IMR-90 (cell line): ENCODE measurements around the gene CADM1. TPM values are rescaled to one million over a fixed set of nuclear protein-coding genes. Genes with fewer than 3 reads are reported as not detected.

Experiments used
- ATAC-seq: fragments of 200-7000 bp; cut with Tn5 transposase; 2 replicates; pipeline ENCODE4 v1.9.1; 2020; ENCODE audit warnings: low read depth, mild to moderate bottlenecking, moderate library complexity
- BruUV-seq: library from RNA; stranded (reverse); fragments of 400-500 nt; replicated peaks from 2 replicates; lab custom pipeline; 2021; lab: Mats Ljungman, UMichigan
- CTCF ChIA-PET: fragments of 300-600 bp; formaldehyde crosslinking; extraction: SDS; loops from one replicate; lab custom pipeline; 2021; ENCODE audit warnings: antibody characterized with exemption; lab: Yijun Ruan, JAX
- POLR2A ChIA-PET: fragments of 300-600 bp; sonication (Branson Sonifier 250); formaldehyde crosslinking; loops from one replicate; lab custom pipeline; 2022; ENCODE audit warnings: antibody characterized with exemption; ENCODE audit not compliant: unreplicated experiment; lab: Charles Lee
- DNase-seq: peaks from one replicate; pipeline ENCODE4 v3.0.0; 2013
- H2AFZ ChIP-seq: replicated peaks from 2 replicates; pipeline ENCODE3; 2013; ENCODE audit warnings: low read length, mild to moderate bottlenecking; ENCODE audit not compliant: poor library complexity
- H2AK5ac ChIP-seq: 2 replicates; pipeline ENCODE4 v1.6.1; 2013; ENCODE audit warnings: low read depth, low read length, inconsistent platforms
- H2AK9ac ChIP-seq: replicated peaks from 2 replicates; pipeline ENCODE3; 2013; ENCODE audit warnings: mild to moderate bottlenecking, low read depth, low read length, moderate library complexity; ENCODE audit not compliant: poor library complexity
- H2BK120ac ChIP-seq: 2 replicates; pipeline ENCODE4 v1.6.1; 2013; ENCODE audit warnings: low read depth, low read length, inconsistent platforms
- H2BK15ac ChIP-seq: 3 replicates; pipeline ENCODE4 v1.6.1; 2013; ENCODE audit warnings: low read depth, low read length, inconsistent platforms
- H2BK20ac ChIP-seq: 2 replicates; pipeline ENCODE4 v1.6.1; 2013; ENCODE audit warnings: low read depth, mild to moderate bottlenecking, inconsistent platforms, low read length, moderate library complexity
- H2BK5ac ChIP-seq: 2 replicates; pipeline ENCODE4 v1.6.1; 2013; ENCODE audit warnings: mild to moderate bottlenecking, low read depth, low read length, inconsistent platforms; ENCODE audit not compliant: poor library complexity, severe bottlenecking
- H3K14ac ChIP-seq: replicated peaks from 2 replicates; pipeline ENCODE4 v1.6.1; 2013; ENCODE audit warnings: low read depth, low read length, inconsistent platforms
- H3K18ac ChIP-seq: 2 replicates; pipeline ENCODE4 v1.6.1; 2013; ENCODE audit warnings: low read depth, low read length, control low read depth
- H3K23ac ChIP-seq: 2 replicates; pipeline ENCODE4 v1.6.1; 2013; ENCODE audit warnings: low read depth, low read length, inconsistent platforms
- H3K27ac ChIP-seq: 2 replicates; pipeline ENCODE4 v1.5.1; 2013; ENCODE audit warnings: mild to moderate bottlenecking, control low read depth, low read length; ENCODE audit not compliant: insufficient read depth
- H3K27me3 ChIP-seq: 2 replicates; pipeline ENCODE4 v1.6.1; 2013; ENCODE audit warnings: low read length; ENCODE audit not compliant: control insufficient read depth, insufficient read depth
- H3K36me3 ChIP-seq: 2 replicates; pipeline ENCODE4 v1.6.1; 2013; ENCODE audit warnings: low read length, mixed read lengths; ENCODE audit not compliant: control insufficient read depth, insufficient read depth
- H3K4ac ChIP-seq: 2 replicates; pipeline ENCODE4 v1.6.1; 2013; ENCODE audit warnings: low read depth, low read length, inconsistent platforms
- H3K4me1 ChIP-seq: 2 replicates; pipeline ENCODE4 v1.6.1; 2013; ENCODE audit warnings: low read length, mixed read lengths; ENCODE audit not compliant: control insufficient read depth, insufficient read depth
- H3K4me2 ChIP-seq: 2 replicates; pipeline ENCODE4 v1.6.1; 2013; ENCODE audit warnings: low read depth, mild to moderate bottlenecking, control low read depth, low read length, moderate library complexity
- H3K4me3 ChIP-seq: 2 replicates; pipeline ENCODE4 v1.5.1; 2013; ENCODE audit warnings: low read depth, mild to moderate bottlenecking, control low read depth, low read length, moderate library complexity; ENCODE audit not compliant: insufficient read depth
- H3K56ac ChIP-seq: 2 replicates; pipeline ENCODE4 v1.6.1; 2013; ENCODE audit warnings: low read length, inconsistent platforms; ENCODE audit not compliant: insufficient read depth; ENCODE audit errors: extremely low read depth
- H3K79me1 ChIP-seq, 2 experiments: 2 replicates each; pipeline ENCODE4 v1.6.1; 2013; ENCODE audit warnings: low read length in 2 of 2, inconsistent platforms in 1 of 2, low read depth in 1 of 2
- H3K9ac ChIP-seq: 2 replicates; pipeline ENCODE4 v1.6.1; 2013; ENCODE audit warnings: low read depth, low read length, control low read depth
- H3K9me1 ChIP-seq: 2 replicates; pipeline ENCODE4 v1.6.1; 2013; ENCODE audit warnings: low read length, inconsistent platforms; ENCODE audit not compliant: insufficient read depth
- H3K9me3 ChIP-seq: 2 replicates; pipeline ENCODE4 v1.6.1; 2013; ENCODE audit warnings: low read length; ENCODE audit not compliant: control insufficient read depth, insufficient read depth
- H4K20me1 ChIP-seq: 2 replicates; pipeline ENCODE4 v1.6.1; 2013; ENCODE audit warnings: low read length, inconsistent platforms; ENCODE audit not compliant: insufficient read depth
- H4K5ac ChIP-seq: 2 replicates; pipeline ENCODE4 v1.6.1; 2013; ENCODE audit warnings: mild to moderate bottlenecking, low read depth, low read length, control low read depth
- H4K8ac ChIP-seq, 2 experiments: 2 replicates each; pipeline ENCODE4 v1.6.1; 2013; ENCODE audit warnings: low read depth in 2 of 2, low read length in 2 of 2, control low read depth in 1 of 2, inconsistent platforms in 1 of 2
- H4K91ac ChIP-seq: 2 replicates; pipeline ENCODE4 v1.6.1; 2013; ENCODE audit warnings: low read depth, low read length, inconsistent platforms; ENCODE audit not compliant: insufficient read depth
- BHLHE40 ChIP-seq: fragments of 150-350 bp; IDR thresholded peaks from 2 replicates; pipeline ENCODE4 v1.6.1; 2016; ENCODE audit warnings: mild to moderate bottlenecking, low read depth, low read length
- CEBPB ChIP-seq: IDR thresholded peaks from 2 replicates; pipeline ENCODE4 v1.6.1; 2012; ENCODE audit warnings: low read depth, low read length, improper control_type of control experiment
- CHD1 ChIP-seq: IDR thresholded peaks from 2 replicates; pipeline ENCODE4 v1.6.1; 2012; ENCODE audit warnings: low read depth, low read length, improper control_type of control experiment
- ELK1 ChIP-seq: fragments of 150-350 bp; IDR thresholded peaks from 2 replicates; pipeline ENCODE4 v1.6.1; 2016; ENCODE audit warnings: low read depth, mild to moderate bottlenecking, low read length, moderate library complexity, borderline replicate concordance
- FOS ChIP-seq: fragments of 150-350 bp; IDR thresholded peaks from 2 replicates; pipeline ENCODE4 v1.6.1; 2016; ENCODE audit warnings: low read depth, low read length
- MAFK ChIP-seq: IDR thresholded peaks from 2 replicates; pipeline ENCODE4 v1.6.1; 2012; ENCODE audit warnings: low read depth, low read length, improper control_type of control experiment
- MAZ ChIP-seq: IDR thresholded peaks from 2 replicates; pipeline ENCODE4 v1.6.1; 2012; ENCODE audit warnings: low read depth, mild to moderate bottlenecking, low read length, improper control_type of control experiment, moderate library complexity, borderline replicate concordance
- MXI1 ChIP-seq: IDR thresholded peaks from 2 replicates; pipeline ENCODE4 v1.6.1; 2012; ENCODE audit warnings: low read depth, mild to moderate bottlenecking, low read length, moderate library complexity, borderline replicate concordance
- NFE2L2 ChIP-seq: fragments of 150-350 bp; IDR thresholded peaks from 2 replicates; pipeline ENCODE4 v1.6.1; 2016; ENCODE audit warnings: low read depth, mild to moderate bottlenecking, low read length
- POLR2A ChIP-seq: IDR thresholded peaks from 2 replicates; pipeline ENCODE4 v1.6.1; 2012; ENCODE audit warnings: mild to moderate bottlenecking, low read depth, low read length
- RAD21 ChIP-seq: IDR thresholded peaks from 2 replicates; pipeline ENCODE4 v1.6.1; 2012; ENCODE audit warnings: low read length, improper control_type of control experiment
- RCOR1 ChIP-seq: IDR thresholded peaks from 2 replicates; pipeline ENCODE4 v1.6.1; 2012; ENCODE audit warnings: mild to moderate bottlenecking, low read length, improper control_type of control experiment; ENCODE audit not compliant: insufficient replicate concordance
- RFX5 ChIP-seq: IDR thresholded peaks from 2 replicates; pipeline ENCODE4 v1.8.0; 2012; ENCODE audit warnings: low read depth, mild to moderate bottlenecking, low read length, moderate library complexity
- SMC3 ChIP-seq: fragments of 150-350 bp; IDR thresholded peaks from 2 replicates; pipeline ENCODE4 v1.6.1; 2016; ENCODE audit warnings: low read depth, mild to moderate bottlenecking, antibody characterized with exemption, low read length, moderate library complexity
- USF2 ChIP-seq: fragments of 150-350 bp; IDR thresholded peaks from 2 replicates; pipeline ENCODE4 v1.6.1; 2017; ENCODE audit warnings: mild to moderate bottlenecking, antibody characterized with exemption, low read length, low read depth
- whole genome bisulfite sequencing, 2 experiments: methylation state at CpG; one replicate each; pipeline versions ENCODE4 v1.1.5 to v1.1.7; 2013; ENCODE audit warnings: missing lambda C conversion rate in 2 of 2; ENCODE audit not compliant: insufficient read length in 1 of 2; ENCODE audit errors: extremely low coverage in 2 of 2; 5-methylcytosine and 5-hydroxymethylcytosine counted together
- dilution Hi-C: fragments of 300-500 bp; cut with HindIII; formaldehyde crosslinking; loops from one replicate; pipeline ENCODE4 v1.14.3; 2018; ENCODE audit warnings: low sequenced_read_pairs; ENCODE audit not compliant: unreplicated experiment
- in situ Hi-C: fragments of 300-500 bp; cut with MboI; formaldehyde crosslinking; loops from 3 replicates; pipeline ENCODE4 v1.14.3; 2019; ENCODE audit warnings: low sequenced_read_pairs, inconsistent platforms, mixed read lengths
- intact Hi-C: fragments of 100-400 bp; cut with micrococcal nuclease; formaldehyde crosslinking; loops from 2 replicates; pipeline ENCODE4 v1.10.0; 2022
- polyA plus RNA-seq, 3 experiments: library from polyadenylated mRNA; depleted of rRNA; stranded (reverse); fragments of >200 nt; gene quantifications; 2 replicates each; pipeline ENCODE4 v1.2.3, GENCODE V29; 2012; ENCODE audit warnings: low replicate concordance in 1 of 3
- total RNA-seq: library from RNA; depleted of rRNA; stranded (reverse); fragments of >200 nt; gene quantifications from 2 replicates; pipeline ENCODE4 v1.2.3, GENCODE V29; 2012
- TF ChIP-seq, protein P1 (sequence below): conservative IDR thresholded peaks from 2 replicates; pipeline ENCODE4 v1.5.1; 2012; ENCODE audit warnings: mild to moderate bottlenecking, low read depth, low read length, improper control_type of control experiment

Gene CADM1
- total and polyA plus RNA-seq, 2 of the 4 experiments (the other 2 are of a cell fraction): 28.8 to 77.1 TPM

DNA sequence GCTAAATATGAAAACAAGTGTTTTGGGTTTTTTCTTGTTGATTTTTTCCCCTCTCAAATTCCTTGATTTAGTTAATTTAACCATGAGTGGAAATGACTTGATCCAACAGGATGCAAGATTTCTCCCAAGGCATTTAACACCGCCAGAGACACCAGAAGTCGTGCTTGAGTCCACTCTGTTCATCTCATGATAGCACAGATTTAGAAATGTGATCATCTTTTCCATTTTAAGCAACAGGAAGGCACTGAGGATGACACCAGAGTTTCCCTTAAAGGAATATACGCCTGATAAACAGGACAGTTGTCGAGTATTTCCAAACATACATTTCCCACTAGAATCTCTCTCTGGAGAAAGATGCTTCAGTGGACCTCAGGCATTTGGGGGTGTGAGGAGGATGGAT lies 318.7 kb downstream of the CADM1 start:
- dilution Hi-C loops (no loop called here), intact Hi-C loops (no loop called here), in situ Hi-C loops (no loop called here)
- Histone ChIP-seq H3K36me3 (no peaks in the 10 kb centered on the region), H4K20me1 (no peaks in the 10 kb centered on the region), H4K5ac (no peak overlapping the region), H3K9me3 (no peaks in the 10 kb centered on the region), H2BK120ac (no peak overlapping the region), H2AFZ (no peak overlapping the region), H3K9me1 (no peaks in the 10 kb centered on the region), H2BK15ac (no peak overlapping the region), H3K27ac (no peak overlapping the region), H4K8ac (no peak overlapping the region), H3K23ac (no peak overlapping the region), H2BK5ac (no peak overlapping the region), H3K14ac (no peak overlapping the region), H3K4ac (no peak overlapping the region), H4K91ac (no peak overlapping the region), H3K4me3 (no peak overlapping the region), H3K56ac (no peak overlapping the region), H3K9ac (no peak overlapping the region), H3K79me1 (no peaks in the 10 kb centered on the region), H3K4me2 (no peak overlapping the region), H3K4me1 (no peaks in the 10 kb centered on the region), H2AK5ac (no peak overlapping the region), H2AK9ac (no peak overlapping the region), H2BK20ac (no peak overlapping the region), H3K27me3 (no peaks in the 10 kb centered on the region), H3K18ac (no peak overlapping the region)
- no peak for TF ChIP-seq ELK1
- TF ChIP-seq RCOR1: no peak
- no peak for TF ChIP-seq BHLHE40
- TF ChIP-seq, protein P1, sequence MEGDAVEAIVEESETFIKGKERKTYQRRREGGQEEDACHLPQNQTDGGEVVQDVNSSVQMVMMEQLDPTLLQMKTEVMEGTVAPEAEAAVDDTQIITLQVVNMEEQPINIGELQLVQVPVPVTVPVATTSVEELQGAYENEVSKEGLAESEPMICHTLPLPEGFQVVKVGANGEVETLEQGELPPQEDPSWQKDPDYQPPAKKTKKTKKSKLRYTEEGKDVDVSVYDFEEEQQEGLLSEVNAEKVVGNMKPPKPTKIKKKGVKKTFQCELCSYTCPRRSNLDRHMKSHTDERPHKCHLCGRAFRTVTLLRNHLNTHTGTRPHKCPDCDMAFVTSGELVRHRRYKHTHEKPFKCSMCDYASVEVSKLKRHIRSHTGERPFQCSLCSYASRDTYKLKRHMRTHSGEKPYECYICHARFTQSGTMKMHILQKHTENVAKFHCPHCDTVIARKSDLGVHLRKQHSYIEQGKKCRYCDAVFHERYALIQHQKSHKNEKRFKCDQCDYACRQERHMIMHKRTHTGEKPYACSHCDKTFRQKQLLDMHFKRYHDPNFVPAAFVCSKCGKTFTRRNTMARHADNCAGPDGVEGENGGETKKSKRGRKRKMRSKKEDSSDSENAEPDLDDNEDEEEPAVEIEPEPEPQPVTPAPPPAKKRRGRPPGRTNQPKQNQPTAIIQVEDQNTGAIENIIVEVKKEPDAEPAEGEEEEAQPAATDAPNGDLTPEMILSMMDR: no peak
- TF ChIP-seq MAZ: no peak
- no peak for TF ChIP-seq FOS
- no peak for TF ChIP-seq RFX5
- TF ChIP-seq USF2: no peak
- TF ChIP-seq RAD21: no peak
- TF ChIP-seq SMC3: no peak
- TF ChIP-seq CEBPB: no peak
- TF ChIP-seq NFE2L2: no peak
- TF ChIP-seq MAFK: no peak
- TF ChIP-seq MXI1: no peak
- no peak for TF ChIP-seq POLR2A
- TF ChIP-seq CHD1: no peak
- WGBS, 2 experiments: no CpG with 5 or more reads among the region's 4 CpGs
- ChIA-PET POLR2A (no interaction called here), CTCF (no interaction called here)
- no TSS peak for BruUV-seq
- ATAC-seq (no peak), DNase-seq (no peak)
